HepG2 (cell line): ENCODE data around the gene ZNF584. TPM values are rescaled to one million over a fixed set of nuclear protein-coding genes. Genes with fewer than 3 reads are reported as not detected.

Experiments used
- ARNT ChIP-seq: fragments of 450-650 bp; IDR thresholded peaks from 2 replicates; pipeline ENCODE4 v1.6.1; 2017
- CBX2 ChIP-seq, 2 experiments: fragments of 200-600 bp in 1 of 2; sonication (generic); formaldehyde crosslinking in 1 of 2; IDR thresholded peaks; 2 replicates each; pipeline versions ENCODE4 v1.7.0 to v1.8.1; 2018 to 2022; ENCODE audit warnings: low read depth in 2 of 2, low read length in 1 of 2, mild to moderate bottlenecking in 1 of 2, missing genetic modification reagents in 1 of 2
- EEA1 ChIP-seq: sonication (generic); formaldehyde crosslinking; IDR thresholded peaks from 2 replicates; pipeline ENCODE4 v1.5.1; 2020; ENCODE audit warnings: mild to moderate bottlenecking, missing genetic modification reagents, borderline replicate concordance
- EP300 ChIP-seq, 3 experiments: sonication (generic) in 1 of 3; formaldehyde crosslinking in 1 of 3; IDR thresholded peaks; 2 replicates each; pipeline versions ENCODE4 v1.5.1 to v1.6.1; 2011 to 2020; ENCODE audit warnings: low read depth in 2 of 3, low read length in 2 of 3, borderline replicate concordance in 1 of 3, improper control_type of control experiment in 1 of 3, mild to moderate bottlenecking in 1 of 3, missing genetic modification reagents in 1 of 3, moderate library complexity in 1 of 3
- FOXM1 ChIP-seq: sonication (generic); formaldehyde crosslinking; IDR thresholded peaks from 2 replicates; pipeline ENCODE4 v1.5.0; 2020; ENCODE audit warnings: missing genetic modification reagents
- KLF15 ChIP-seq: sonication (generic); formaldehyde crosslinking; IDR thresholded peaks from 2 replicates; pipeline ENCODE4 v1.8.1; 2023; ENCODE audit warnings: borderline replicate concordance, mild to moderate bottlenecking, inconsistent platforms, missing genetic modification reagents, mixed read lengths
- MAFG ChIP-seq: sonication (generic); formaldehyde crosslinking; IDR thresholded peaks from 2 replicates; pipeline ENCODE4 v1.5.1; 2020; ENCODE audit warnings: mild to moderate bottlenecking, missing genetic modification reagents
- NFIB ChIP-seq: sonication (generic); formaldehyde crosslinking; IDR thresholded peaks from 2 replicates; pipeline ENCODE4 v1.9.0; 2021; ENCODE audit warnings: missing genetic modification reagents, mild to moderate bottlenecking, borderline replicate concordance
- SP140L ChIP-seq: sonication (generic); formaldehyde crosslinking; IDR thresholded peaks from 2 replicates; pipeline ENCODE4 v1.4.0; 2020; ENCODE audit warnings: missing genetic modification reagents, borderline replicate concordance
- THAP11 ChIP-seq: IDR thresholded peaks from 2 replicates; pipeline ENCODE4 v1.6.1; 2016; ENCODE audit warnings: missing biosample characterization, missing genetic modification reagents
- ZNF292 ChIP-seq: sonication (generic); formaldehyde crosslinking; IDR thresholded peaks from 2 replicates; pipeline ENCODE4 v1.8.1; 2022; ENCODE audit warnings: mild to moderate bottlenecking, low read depth, missing genetic modification reagents, borderline replicate concordance
- ZNF816 ChIP-seq: sonication (generic); formaldehyde crosslinking; IDR thresholded peaks from 2 replicates; pipeline ENCODE4 v1.8.0; 2022; ENCODE audit warnings: missing genetic modification reagents, mild to moderate bottlenecking, borderline replicate concordance
- ZSCAN21 ChIP-seq: sonication (generic); formaldehyde crosslinking; IDR thresholded peaks from 2 replicates; pipeline ENCODE4 v1.8.0; 2022; ENCODE audit warnings: mild to moderate bottlenecking, missing genetic modification reagents, moderate library complexity, borderline replicate concordance
- ZXDC ChIP-seq: sonication (generic); formaldehyde crosslinking; IDR thresholded peaks from 2 replicates; pipeline ENCODE4 v1.5.0; 2020; ENCODE audit warnings: mild to moderate bottlenecking, missing genetic modification reagents
- polyA plus RNA-seq, 8 experiments: library from polyadenylated mRNA; depleted of rRNA in 3 of 8; stranded (reverse) in 7 of 8; unstranded in 1 of 8; fragments of >200 nt; fragmentation: Illumina TruSeq in 4 of 8; extraction: Trizol in 4 of 8; gene quantifications; 2 replicates each; pipeline versions ENCODE4 v1.2.1 to v1.2.3, GENCODE V29; 2011 to 2016; ENCODE audit warnings: low read depth in 4 of 8, missing spikeins in 1 of 8, mixed read lengths in 1 of 8; ENCODE audit not compliant: insufficient read depth in 1 of 8
- total RNA-seq, 5 experiments: library from RNA; depleted of rRNA; stranded (reverse); fragments of >200 nt; fragmentation: Illumina TruSeq; extraction: Trizol; gene quantifications; 2 replicates each; pipeline ENCODE4 v1.2.3, GENCODE V29; 2016; ENCODE audit warnings: low read depth in 1 of 5
- TF ChIP-seq, protein P1 (sequence below): sonication (generic); formaldehyde crosslinking; IDR thresholded peaks from 2 replicates; pipeline ENCODE4 v1.5.1; 2020; ENCODE audit warnings: missing genetic modification reagents, mild to moderate bottlenecking, borderline replicate concordance
- TF ChIP-seq, protein P2 (sequence below): sonication (generic); formaldehyde crosslinking; IDR thresholded peaks from one replicate; pipeline ENCODE4 v1.5.1; 2020; ENCODE audit warnings: mild to moderate bottlenecking, missing genetic modification reagents; ENCODE audit errors: not compliant biosample characterization

The ZNF584 gene
- total and polyA plus RNA-seq, 2 of the 13 experiments (the other 11 are each of a cell fraction or from before 2014, with no cell fraction given) = 2.4 to 7.0 TPM

DNA sequence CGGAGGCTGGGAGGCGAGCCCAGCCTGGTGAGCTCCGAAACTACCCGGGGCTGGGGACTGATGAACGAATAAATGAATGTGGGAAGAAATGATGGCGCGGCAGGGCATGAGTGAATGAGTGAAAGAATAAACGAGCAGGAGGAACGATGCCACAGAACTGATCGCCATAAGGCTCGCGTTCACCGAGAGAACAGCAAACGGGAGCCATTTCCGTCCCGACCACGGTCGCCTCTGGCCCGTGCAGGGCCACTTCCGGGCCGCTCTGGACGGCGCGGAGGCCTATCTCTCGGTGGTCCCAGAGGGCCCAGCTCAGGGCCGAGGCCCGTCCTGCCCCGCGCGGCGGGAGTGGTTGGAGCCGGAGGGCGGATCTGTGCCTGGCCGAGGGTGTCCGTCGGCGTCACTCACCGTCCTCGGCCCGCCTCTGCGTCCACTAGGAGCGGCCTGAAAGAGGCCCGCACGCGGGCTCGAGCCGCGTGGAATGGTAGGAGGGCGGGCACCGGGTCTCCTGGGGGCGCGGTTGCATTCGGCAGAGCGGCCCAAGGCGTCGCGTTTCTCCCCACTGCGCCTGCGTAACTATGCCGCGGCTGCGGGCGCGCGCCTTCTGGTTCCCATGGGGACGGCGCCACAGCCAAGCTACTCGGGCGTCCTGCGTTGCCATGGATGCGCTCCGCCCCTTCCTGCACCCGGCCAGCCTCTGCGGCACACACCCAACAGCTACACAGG lies 46.0 kb upstream of the ZNF584 start, which contains the start of gene ZNF497 (continued):
- no peak for TF ChIP-seq ZXDC (CRISPR knock-in tag)
- TF ChIP-seq CBX2 (IDR thresholded peaks at IDR 0.05; ENCODE audit: low read depth, low read length) = no peak
- no peak for TF ChIP-seq CBX2 (CRISPR knock-in tag; IDR thresholded peaks at IDR 0.05; ENCODE audit: low read depth)
- TF ChIP-seq, protein P1, sequence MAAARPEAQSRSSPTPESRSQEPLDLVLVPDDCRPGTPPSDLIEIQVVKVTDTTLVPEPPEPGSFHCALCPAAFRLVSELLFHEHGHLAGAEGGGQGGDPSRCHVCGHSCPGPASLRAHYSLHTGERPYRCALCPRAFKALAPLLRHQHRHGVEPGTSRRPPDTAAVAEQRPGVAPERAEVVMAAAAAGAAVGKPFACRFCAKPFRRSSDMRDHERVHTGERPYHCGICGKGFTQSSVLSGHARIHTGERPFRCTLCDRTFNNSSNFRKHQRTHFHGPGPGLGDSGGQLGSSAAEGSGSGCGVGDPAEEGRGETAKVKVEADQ (CRISPR knock-in tag) = peak; percentile 45; the same call in 1 of the 2 replicates
- TF ChIP-seq ARNT = no peak
- TF ChIP-seq KLF15 (CRISPR knock-in tag) = no peak; the same call in 1 of the 2 replicates
- TF ChIP-seq, protein P2, sequence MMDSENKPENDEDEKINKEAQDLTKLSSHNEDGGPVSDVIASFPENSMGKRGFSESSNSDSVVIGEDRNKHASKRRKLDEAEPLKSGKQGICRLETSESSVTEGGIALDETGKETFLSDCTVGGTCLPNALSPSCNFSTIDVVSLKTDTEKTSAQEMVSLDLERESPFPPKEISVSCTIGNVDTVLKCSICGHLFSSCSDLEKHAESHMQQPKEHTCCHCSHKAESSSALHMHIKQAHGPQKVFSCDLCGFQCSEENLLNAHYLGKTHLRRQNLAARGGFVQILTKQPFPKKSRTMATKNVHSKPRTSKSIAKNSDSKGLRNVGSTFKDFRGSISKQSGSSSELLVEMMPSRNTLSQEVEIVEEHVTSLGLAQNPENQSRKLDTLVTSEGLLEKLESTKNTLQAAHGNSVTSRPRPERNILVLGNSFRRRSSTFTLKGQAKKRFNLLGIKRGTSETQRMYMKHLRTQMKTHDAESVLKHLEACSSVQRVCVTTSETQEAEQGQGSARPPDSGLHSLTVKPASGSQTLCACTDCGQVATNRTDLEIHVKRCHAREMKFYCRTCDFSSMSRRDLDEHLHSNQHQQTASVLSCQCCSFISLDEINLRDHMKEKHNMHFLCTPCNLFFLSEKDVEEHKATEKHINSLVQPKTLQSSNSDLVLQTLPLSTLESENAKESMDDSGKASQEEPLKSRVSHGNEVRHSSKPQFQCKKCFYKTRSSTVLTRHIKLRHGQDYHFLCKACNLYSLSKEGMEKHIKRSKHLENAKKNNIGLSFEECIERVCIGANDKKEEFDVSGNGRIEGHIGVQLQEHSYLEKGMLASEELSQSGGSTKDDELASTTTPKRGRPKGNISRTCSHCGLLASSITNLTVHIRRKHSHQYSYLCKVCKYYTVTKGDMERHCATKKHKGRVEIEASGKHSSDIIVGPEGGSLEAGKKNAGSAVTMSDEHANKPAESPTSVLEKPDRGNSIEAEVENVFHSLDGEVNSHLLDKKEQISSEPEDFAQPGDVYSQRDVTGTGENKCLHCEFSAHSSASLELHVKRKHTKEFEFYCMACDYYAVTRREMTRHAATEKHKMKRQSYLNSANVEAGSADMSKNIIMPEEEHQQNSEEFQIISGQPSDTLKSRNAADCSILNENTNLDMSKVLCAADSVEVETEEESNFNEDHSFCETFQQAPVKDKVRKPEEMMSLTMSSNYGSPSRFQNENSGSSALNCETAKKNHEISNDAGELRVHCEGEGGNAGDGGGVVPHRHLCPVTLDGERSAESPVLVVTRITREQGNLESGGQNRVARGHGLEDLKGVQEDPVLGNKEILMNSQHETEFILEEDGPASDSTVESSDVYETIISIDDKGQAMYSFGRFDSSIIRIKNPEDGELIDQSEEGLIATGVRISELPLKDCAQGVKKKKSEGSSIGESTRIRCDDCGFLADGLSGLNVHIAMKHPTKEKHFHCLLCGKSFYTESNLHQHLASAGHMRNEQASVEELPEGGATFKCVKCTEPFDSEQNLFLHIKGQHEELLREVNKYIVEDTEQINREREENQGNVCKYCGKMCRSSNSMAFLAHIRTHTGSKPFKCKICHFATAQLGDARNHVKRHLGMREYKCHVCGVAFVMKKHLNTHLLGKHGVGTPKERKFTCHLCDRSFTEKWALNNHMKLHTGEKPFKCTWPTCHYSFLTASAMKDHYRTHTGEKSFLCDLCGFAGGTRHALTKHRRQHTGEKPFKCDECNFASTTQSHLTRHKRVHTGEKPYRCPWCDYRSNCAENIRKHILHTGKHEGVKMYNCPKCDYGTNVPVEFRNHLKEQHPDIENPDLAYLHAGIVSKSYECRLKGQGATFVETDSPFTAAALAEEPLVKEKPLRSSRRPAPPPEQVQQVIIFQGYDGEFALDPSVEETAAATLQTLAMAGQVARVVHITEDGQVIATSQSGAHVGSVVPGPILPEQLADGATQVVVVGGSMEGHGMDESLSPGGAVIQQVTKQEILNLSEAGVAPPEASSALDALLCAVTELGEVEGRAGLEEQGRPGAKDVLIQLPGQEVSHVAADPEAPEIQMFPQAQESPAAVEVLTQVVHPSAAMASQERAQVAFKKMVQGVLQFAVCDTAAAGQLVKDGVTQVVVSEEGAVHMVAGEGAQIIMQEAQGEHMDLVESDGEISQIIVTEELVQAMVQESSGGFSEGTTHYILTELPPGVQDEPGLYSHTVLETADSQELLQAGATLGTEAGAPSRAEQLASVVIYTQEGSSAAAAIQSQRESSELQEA = peak; percentile 88
- TF ChIP-seq ZNF816 (CRISPR knock-in tag) = peak; percentile 86; the same call in 1 of the 2 replicates
- 0 out of 2 replicates have a peak, but pooled peaks have one; percentile 25 for TF ChIP-seq SP140L (CRISPR knock-in tag)
- peak; percentile 96 for TF ChIP-seq THAP11
- no peak for TF ChIP-seq MAFG (CRISPR knock-in tag)
- TF ChIP-seq EP300 (IDR thresholded peaks at IDR 0.05; ENCODE audit: low read depth in 2 of 2, low read length in 2 of 2) = no peak
- TF ChIP-seq EP300 (CRISPR knock-in tag; IDR thresholded peaks at IDR 0.05; ENCODE audit: borderline replicate concordance) = 0 out of 2 replicates have a peak, but pooled peaks have one; percentile 21
- no peak for TF ChIP-seq FOXM1
- TF ChIP-seq NFIB = no peak
- no peak for TF ChIP-seq ZSCAN21 (CRISPR knock-in tag)
- no peak for TF ChIP-seq EEA1 (CRISPR knock-in tag)
- no peak for TF ChIP-seq ZNF292 (CRISPR knock-in tag)
